HCT116 (cell line): ENCODE measurements around the gene ATP6V1G2. TPM values are rescaled to one million over a fixed set of nuclear protein-coding genes. Genes with fewer than 3 reads are reported as not detected.

ENCODE experiments used
- ATAC-seq: fragments of 200-7000 bp; cut with Tn5 transposase; 2 replicates; pipeline ENCODE4 v1.9.1; 2020; ENCODE audit warnings: mild to moderate bottlenecking, moderate library complexity
- BruUV-seq: library from RNA; stranded (reverse); fragments of 400-500 nt; replicated peaks from 2 replicates; lab custom pipeline; 2021; lab: Mats Ljungman, UMichigan
- CTCF ChIA-PET: fragments of 300-600 bp; sonication (Branson Sonifier 250); formaldehyde crosslinking; loops from one replicate; lab custom pipeline; 2021; ENCODE audit warnings: antibody characterized with exemption; lab: Charles Lee
- POLR2A ChIA-PET: fragments of 300-600, 350-600 bp; sonication (Branson Sonifier 250); formaldehyde crosslinking; loops from one replicate; lab custom pipeline; 2021; ENCODE audit warnings: antibody characterized with exemption; lab: Charles Lee
- RAD21 ChIA-PET, 2 experiments: fragments of 300-600 bp; sonication (Branson Sonifier 250); formaldehyde crosslinking; loops; one replicate each; lab custom pipeline; 2023; ENCODE audit warnings: low total read pairs in 2 of 2; ENCODE audit not compliant: uncharacterized antibody in 2 of 2, unreplicated experiment in 2 of 2, low non-redundant PET in 1 of 2; lab: Charles Lee
- DNase-seq: peaks from one replicate; pipeline ENCODE4 v3.0.0-alpha.2; 2010; ENCODE audit warnings: low read depth, low spot score
- H2AFZ ChIP-seq: fragments of 200-600 bp; shearing (Covaris generic), sonication (generic); 2 replicates; pipeline ENCODE4 v1.6.1; 2017; ENCODE audit warnings: low read depth, mixed run types, mixed read lengths, antibody characterized with exemption, low read length; ENCODE audit not compliant: poor library complexity, severe bottlenecking
- H3K27ac ChIP-seq: 2 replicates; pipeline ENCODE4 v1.5.1; 2012; ENCODE audit warnings: low read depth, low read length
- H3K27me3 ChIP-seq: fragments of 200-600 bp; sonication (generic); 2 replicates; pipeline ENCODE4 v1.6.1; 2016; ENCODE audit warnings: mixed run types, low read length, mixed read lengths; ENCODE audit not compliant: insufficient read depth
- H3K36me3 ChIP-seq, 2 experiments: fragments of 200-500 bp in 1 of 2; fragments of 200-600 bp in 1 of 2; sonication (Bioruptor generic) in 1 of 2; sonication (generic) in 1 of 2; 2 replicates each; pipeline versions ENCODE4 v1.5.1 to v1.6.1; 2014 to 2016; ENCODE audit warnings: low read length in 2 of 2, inconsistent platforms in 1 of 2, mixed read lengths in 1 of 2, mixed run types in 1 of 2; ENCODE audit not compliant: insufficient read depth in 2 of 2, control insufficient read depth in 1 of 2
- H3K4me1 ChIP-seq, 2 experiments: fragments of 200-600 bp in 1 of 2; sonication (generic) in 1 of 2; 2 replicates each; pipeline versions ENCODE4 v1.5.1 to v1.6.1; 2012 to 2017; ENCODE audit warnings: low read length in 2 of 2, inconsistent platforms in 1 of 2, mild to moderate bottlenecking in 1 of 2, mixed read lengths in 1 of 2, mixed run types in 1 of 2, moderate library complexity in 1 of 2; ENCODE audit not compliant: insufficient read depth in 2 of 2, control insufficient read depth in 1 of 2
- H3K4me2 ChIP-seq: fragments of 200-600 bp; sonication (generic); 2 replicates; pipeline ENCODE4 v1.6.1; 2017; ENCODE audit warnings: mixed run types, low read length, mixed read lengths
- H3K4me3 ChIP-seq, 2 experiments: fragments of 200-600 bp in 1 of 2; sonication (generic) in 1 of 2; replicated peaks in 1 of 2; 2 replicates each; pipeline ENCODE4 v1.5.1; 2011 to 2016; ENCODE audit warnings: low read length in 2 of 2, control low read depth in 1 of 2, low read depth in 1 of 2, mild to moderate bottlenecking in 1 of 2, mixed read lengths in 1 of 2, mixed run types in 1 of 2
- H3K79me2 ChIP-seq: fragments of 200-600 bp; sonication (generic); 2 replicates; pipeline ENCODE4 v1.6.1; 2017; ENCODE audit warnings: mild to moderate bottlenecking, mixed run types, low read length, moderate library complexity, mixed read lengths; ENCODE audit not compliant: insufficient read depth
- H3K9ac ChIP-seq: fragments of 200-600 bp; sonication (generic); 2 replicates; pipeline ENCODE4 v1.6.1; 2016; ENCODE audit warnings: low read length, mixed read lengths
- H3K9me2 ChIP-seq: fragments of 200-600 bp; sonication (generic), shearing (Covaris generic); 2 replicates; pipeline ENCODE4 v1.6.1; 2017; ENCODE audit warnings: mixed run types, mild to moderate bottlenecking, moderate library complexity; ENCODE audit not compliant: insufficient read depth
- H3K9me3 ChIP-seq, 2 experiments: fragments of 200-500 bp in 1 of 2; fragments of 200-600 bp in 1 of 2; sonication (Bioruptor generic) in 1 of 2; sonication (generic) in 1 of 2; 2 replicates each; pipeline ENCODE4 v1.6.1; 2014 to 2017; ENCODE audit warnings: low read length in 2 of 2, mixed read lengths in 2 of 2, inconsistent platforms in 1 of 2, low read depth in 1 of 2, mild to moderate bottlenecking in 1 of 2, mixed run types in 1 of 2, moderate library complexity in 1 of 2; ENCODE audit not compliant: control insufficient read depth in 1 of 2, insufficient read depth in 1 of 2
- H4K20me1 ChIP-seq: fragments of 200-600 bp; sonication (generic), shearing (Covaris generic); 2 replicates; pipeline ENCODE4 v1.6.1; 2017; ENCODE audit warnings: mixed run types, mild to moderate bottlenecking, moderate library complexity; ENCODE audit not compliant: insufficient read depth
- CBX3 ChIP-seq: IDR thresholded peaks from 2 replicates; pipeline ENCODE4 v1.6.1; 2012; ENCODE audit warnings: low read depth
- CEBPB ChIP-seq: IDR thresholded peaks from 2 replicates; pipeline ENCODE4 v1.6.1; 2012; ENCODE audit warnings: low read depth
- JUND ChIP-seq: IDR thresholded peaks from 2 replicates; pipeline ENCODE4 v1.6.1; 2012
- RAD21 ChIP-seq: IDR thresholded peaks from 2 replicates; pipeline ENCODE4 v1.6.1; 2012; ENCODE audit warnings: low read depth, mild to moderate bottlenecking
- intact Hi-C: fragments of 100-400 bp; cut with micrococcal nuclease; formaldehyde crosslinking; loops from 2 replicates; pipeline ENCODE4 v1.10.0; 2022
- total RNA-seq: library from RNA; stranded (reverse); gene quantifications from one replicate; pipeline ENCODE4 v1.2.1, GENCODE V29; 2021; ENCODE audit not compliant: unreplicated experiment
- TF ChIP-seq, protein P1 (sequence below), 3 experiments: fragments of 200-600 bp in 1 of 3; sonication (generic) in 1 of 3; IDR thresholded peaks in 2 of 3; conservative IDR thresholded peaks in 1 of 3; 2 replicates each; pipeline ENCODE4 v1.5.1; 2012 to 2017; ENCODE audit warnings: low read depth in 2 of 3, low read length in 2 of 3, antibody characterized with exemption in 1 of 3, borderline replicate concordance in 1 of 3, control low read depth in 1 of 3, mild to moderate bottlenecking in 1 of 3, mixed read lengths in 1 of 3, mixed run types in 1 of 3, moderate library complexity in 1 of 3; ENCODE audit not compliant: insufficient read depth in 1 of 3

Gene ATP6V1G2
- total RNA-seq, 1 experiment from 2014 or later: 1.8 TPM

DNA sequence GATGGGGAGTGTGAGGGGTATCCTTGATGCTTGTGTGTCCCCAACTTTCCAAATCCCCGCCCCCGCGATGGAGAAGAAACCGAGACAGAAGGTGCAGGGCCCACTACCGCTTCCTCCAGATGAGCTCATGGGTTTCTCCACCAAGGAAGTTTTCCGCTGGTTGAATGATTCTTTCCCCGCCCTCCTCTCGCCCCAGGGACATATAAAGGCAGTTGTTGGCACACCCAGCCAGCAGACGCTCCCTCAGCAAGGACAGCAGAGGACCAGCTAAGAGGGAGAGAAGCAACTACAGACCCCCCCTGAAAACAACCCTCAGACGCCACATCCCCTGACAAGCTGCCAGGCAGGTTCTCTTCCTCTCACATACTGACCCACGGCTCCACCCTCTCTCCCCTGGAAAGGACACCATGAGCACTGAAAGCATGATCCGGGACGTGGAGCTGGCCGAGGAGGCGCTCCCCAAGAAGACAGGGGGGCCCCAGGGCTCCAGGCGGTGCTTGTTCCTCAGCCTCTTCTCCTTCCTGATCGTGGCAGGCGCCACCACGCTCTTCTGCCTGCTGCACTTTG lies 29.0 kb upstream of the ATP6V1G2 start, which contains the start of gene TNF:
TNF (plus strand) TSS at position 231 of the 567 bp plus-strand sequence; CDS start at position 408, 177 bp downstream.
- ATAC-seq: no peak
- Histone ChIP-seq H3K27me3 (no peaks in the 10 kb centered on the region), H3K4me2 (no peak within 1 kb of the TSS), H3K9me2 (no peaks in the 10 kb centered on the region), H3K27ac (no peak within 1 kb of the TSS), H4K20me1 (no peaks in the 10 kb centered on the region), H3K9me3 (no peaks in the 10 kb centered on the region), H3K4me1 (peaks cover 0 to 3% of the 10 kb centered on the region in 2 experiments; a peak in 1 of 4 replicates), H2AFZ (no peak within 1 kb of the TSS), H3K36me3 (no peaks in the 10 kb centered on the region), H3K9ac (no peak within 1 kb of the TSS), H3K4me3 (no peak within 1 kb of the TSS), H3K79me2 (no peaks in the 10 kb centered on the region)
- ChIA-PET RAD21 (no interaction called here), CTCF (no interaction called here), POLR2A (no interaction called here)
- no TSS peak for BruUV-seq
- DNase-seq: no peak
- no peak for TF ChIP-seq RAD21
- no peak for TF ChIP-seq CEBPB
- no peak for TF ChIP-seq JUND
- intact Hi-C loops: no loop called here

DNA sequence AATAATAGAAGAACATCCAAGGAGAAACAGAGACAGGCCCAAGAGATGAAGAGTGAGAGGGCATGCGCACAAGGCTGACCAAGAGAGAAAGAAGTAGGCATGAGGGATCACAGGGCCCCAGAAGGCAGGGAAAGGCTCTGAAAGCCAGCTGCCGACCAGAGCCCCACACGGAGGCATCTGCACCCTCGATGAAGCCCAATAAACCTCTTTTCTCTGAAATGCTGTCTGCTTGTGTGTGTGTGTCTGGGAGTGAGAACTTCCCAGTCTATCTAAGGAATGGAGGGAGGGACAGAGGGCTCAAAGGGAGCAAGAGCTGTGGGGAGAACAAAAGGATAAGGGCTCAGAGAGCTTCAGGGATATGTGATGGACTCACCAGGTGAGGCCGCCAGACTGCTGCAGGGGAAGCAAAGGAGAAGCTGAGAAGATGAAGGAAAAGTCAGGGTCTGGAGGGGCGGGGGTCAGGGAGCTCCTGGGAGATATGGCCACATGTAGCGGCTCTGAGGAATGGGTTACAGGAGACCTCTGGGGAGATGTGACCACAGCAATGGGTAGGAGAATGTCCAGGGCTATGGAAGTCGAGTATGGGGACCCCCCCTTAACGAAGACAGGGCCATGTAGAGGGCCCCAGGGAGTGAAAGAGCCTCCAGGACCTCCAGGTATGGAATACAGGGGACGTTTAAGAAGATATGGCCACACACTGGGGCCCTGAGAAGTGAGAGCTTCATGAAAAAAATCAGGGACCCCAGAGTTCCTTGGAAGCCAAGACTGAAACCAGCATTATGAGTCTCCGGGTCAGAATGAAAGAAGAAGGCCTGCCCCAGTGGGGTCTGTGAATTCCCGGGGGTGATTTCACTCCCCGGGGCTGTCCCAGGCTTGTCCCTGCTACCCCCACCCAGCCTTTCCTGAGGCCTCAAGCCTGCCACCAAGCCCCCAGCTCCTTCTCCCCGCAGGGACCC lies 28.0 kb upstream of the ATP6V1G2 start:
- H3K4me1 ChIP-seq: peaks cover 0 to 3% of the 10 kb centered on the region in 2 experiments; a peak in 1 of 4 replicates
- no peak overlapping the region for H3K27ac ChIP-seq
- no peaks in the 10 kb centered on the region for H3K27me3 ChIP-seq
- ChIA-PET POLR2A (no interaction called here), CTCF (interaction anchor here (0.7 kb wide), 1 partner anchor 24 kb away, joined by 3 read pairs; no protein-coding TSS in a partner anchor), RAD21 (interaction anchor here in 1 of 2 experiments (1.0 kb wide), 1 partner anchor 24 kb away, joined by 5 read pairs; no protein-coding TSS in a partner anchor)
- H3K9ac ChIP-seq: no peak overlapping the region
- H3K4me2 ChIP-seq: no peak overlapping the region
- intact Hi-C loops: no loop called here
- no peaks in the 10 kb centered on the region for H4K20me1 ChIP-seq
- TF ChIP-seq, protein P1, sequence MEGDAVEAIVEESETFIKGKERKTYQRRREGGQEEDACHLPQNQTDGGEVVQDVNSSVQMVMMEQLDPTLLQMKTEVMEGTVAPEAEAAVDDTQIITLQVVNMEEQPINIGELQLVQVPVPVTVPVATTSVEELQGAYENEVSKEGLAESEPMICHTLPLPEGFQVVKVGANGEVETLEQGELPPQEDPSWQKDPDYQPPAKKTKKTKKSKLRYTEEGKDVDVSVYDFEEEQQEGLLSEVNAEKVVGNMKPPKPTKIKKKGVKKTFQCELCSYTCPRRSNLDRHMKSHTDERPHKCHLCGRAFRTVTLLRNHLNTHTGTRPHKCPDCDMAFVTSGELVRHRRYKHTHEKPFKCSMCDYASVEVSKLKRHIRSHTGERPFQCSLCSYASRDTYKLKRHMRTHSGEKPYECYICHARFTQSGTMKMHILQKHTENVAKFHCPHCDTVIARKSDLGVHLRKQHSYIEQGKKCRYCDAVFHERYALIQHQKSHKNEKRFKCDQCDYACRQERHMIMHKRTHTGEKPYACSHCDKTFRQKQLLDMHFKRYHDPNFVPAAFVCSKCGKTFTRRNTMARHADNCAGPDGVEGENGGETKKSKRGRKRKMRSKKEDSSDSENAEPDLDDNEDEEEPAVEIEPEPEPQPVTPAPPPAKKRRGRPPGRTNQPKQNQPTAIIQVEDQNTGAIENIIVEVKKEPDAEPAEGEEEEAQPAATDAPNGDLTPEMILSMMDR (IDR thresholded peaks at IDR 0.05 in 2 of 3, conservative IDR thresholded peaks at IDR 0.05 in 1 of 3; ENCODE audit: borderline replicate concordance in 1 of 3, insufficient read depth in 1 of 3, low read depth in 2 of 3, low read length in 2 of 3): 0 out of 6 replicates have a peak, but pooled peaks of 1 of the 3 experiments have one; percentile 8
- TF ChIP-seq CBX3: no peak
- no peaks in the 10 kb centered on the region for H3K9me3 ChIP-seq
- H3K9me2 ChIP-seq: no peaks in the 10 kb centered on the region
- ATAC-seq (peak; percentile 49; the same call in 1 of the 2 replicates), DNase-seq (no peak)
- no TSS peak for BruUV-seq
- H3K79me2 ChIP-seq: no peaks in the 10 kb centered on the region
- H3K4me3 ChIP-seq: no peak overlapping the region
- H2AFZ ChIP-seq: no peak overlapping the region
- H3K36me3 ChIP-seq: no peaks in the 10 kb centered on the region
